Head of caudate nucleus (tissue), 42 donors: ENCODE data around the gene MAP1S.

Source experiments
- DNase-seq, 42 donors: peaks; one replicate each; pipeline versions ENCODE4 v3.0.0 to v3.0.0-alpha.2; 2020 to 2021; ENCODE audit warnings: mixed read lengths in 7 of 42
- intact Hi-C: fragments of 100-400 bp; cut with DNase I; formaldehyde crosslinking; loops from one replicate; pipeline ENCODE4 v1.15.0; 2022

MAP1S gene

DNA sequence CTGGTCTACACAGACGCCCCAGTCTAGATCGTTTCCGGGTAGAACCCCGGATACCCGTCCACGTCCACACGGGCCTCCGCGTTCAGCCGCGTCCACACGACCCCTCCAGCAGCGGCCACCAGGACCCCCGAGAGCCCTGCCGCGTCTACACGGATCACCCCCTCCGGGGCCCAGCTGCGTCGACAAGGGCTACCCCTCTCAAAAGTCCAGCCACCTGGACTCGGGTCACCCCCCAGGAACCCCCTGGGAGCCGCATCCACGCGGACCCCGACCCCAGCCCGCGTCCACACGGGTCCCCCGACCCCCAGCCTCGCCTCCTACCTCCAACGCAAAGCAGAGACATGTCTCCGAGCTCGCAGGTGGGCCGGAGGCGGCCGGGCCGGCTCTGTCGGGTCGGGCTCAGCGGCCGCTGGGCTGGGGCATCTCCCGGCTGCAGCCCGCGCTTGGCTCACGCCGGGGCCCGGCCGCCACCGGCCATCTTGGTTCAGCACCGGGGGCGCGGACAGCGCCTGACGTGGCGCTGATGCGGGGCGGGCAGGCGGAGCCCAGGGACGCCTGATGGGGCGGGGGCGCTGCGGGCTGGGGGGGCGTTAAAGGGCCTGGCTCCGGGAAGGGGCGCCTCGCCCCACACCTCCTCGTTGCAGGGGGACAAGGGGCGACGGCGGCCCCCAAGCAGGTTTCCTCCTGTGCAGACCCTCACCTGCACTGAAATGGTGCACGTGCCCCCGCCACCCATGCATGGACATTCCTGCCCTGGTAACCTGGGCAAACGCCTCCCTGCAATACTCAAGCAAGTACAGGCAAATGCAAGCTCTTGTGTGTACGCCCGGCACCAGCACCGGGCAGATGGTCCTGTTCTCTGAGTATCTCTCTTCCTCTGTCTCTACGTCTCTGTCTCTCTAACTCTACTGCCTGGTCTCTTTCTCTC, 31.2 kb upstream of the MAP1S start, which contains the start of gene UNC13A:
UNC13A (minus strand) TSS at position 498 of the 928 bp plus-strand sequence; CDS start at position 343, 155 bp downstream.
- peak in 41 of 42 donors; percentile 18 to 90 (median 73) for DNase-seq
- intact Hi-C loops = no loop called here

DNA sequence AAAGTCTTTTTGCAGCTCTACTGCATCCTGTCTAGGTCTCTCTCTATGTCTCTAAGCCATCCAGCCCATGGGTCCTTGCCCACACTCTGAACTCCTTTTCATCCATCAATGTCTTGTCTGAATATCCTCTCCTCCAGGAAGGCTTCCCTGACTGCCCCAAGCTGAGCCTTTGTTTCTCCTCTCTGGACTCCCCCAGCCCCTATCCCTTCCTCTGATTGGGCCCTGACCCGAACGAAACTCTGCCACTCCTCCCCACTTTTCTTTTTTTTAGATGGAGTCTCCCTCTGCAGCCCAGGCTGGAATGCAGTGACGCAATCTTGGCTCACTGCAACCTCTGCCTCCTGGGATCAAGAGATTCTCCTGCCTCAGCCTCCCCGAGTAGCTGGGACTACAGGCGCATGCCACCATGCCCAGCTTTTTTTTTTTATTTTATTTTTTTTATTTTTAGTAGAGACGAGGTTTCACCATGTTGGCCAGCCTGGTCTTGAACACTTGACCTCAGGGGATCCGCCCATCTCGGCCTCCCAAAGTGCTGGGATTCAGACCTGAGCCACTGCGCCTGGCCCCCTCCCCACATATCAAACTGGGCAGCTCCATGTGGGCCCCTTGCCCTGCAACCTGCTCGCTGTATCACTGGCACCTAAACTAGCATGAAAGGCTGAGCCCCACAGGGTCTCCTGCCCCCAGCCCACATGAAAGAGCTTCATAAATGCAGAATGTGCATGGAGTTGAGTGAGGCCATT, 30.3 kb upstream of the MAP1S start:
- DNase-seq = no peak
- intact Hi-C loops = no loop called here

DNA sequence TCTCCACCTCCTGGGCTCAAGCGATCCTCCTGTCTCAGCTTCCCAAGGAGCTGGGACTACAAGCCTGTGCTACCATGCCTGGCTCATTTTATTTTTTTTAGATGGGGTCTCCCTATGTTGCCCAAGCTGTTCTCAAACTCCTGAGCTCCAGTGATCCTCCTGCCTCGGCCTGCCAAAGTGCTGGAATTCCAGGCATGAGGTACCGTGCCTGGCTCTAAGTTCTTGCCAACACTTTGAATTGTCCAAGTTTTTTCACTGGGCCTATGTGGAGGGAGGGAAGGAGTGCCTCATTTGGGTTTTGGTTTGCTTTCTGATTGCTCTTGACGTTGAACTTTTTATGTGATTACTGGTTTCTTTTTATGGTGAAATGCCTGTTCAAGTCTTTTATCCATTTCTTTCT, 26.7 kb upstream of the MAP1S start:
- no peak for DNase-seq
- intact Hi-C loops = no loop called here

DNA sequence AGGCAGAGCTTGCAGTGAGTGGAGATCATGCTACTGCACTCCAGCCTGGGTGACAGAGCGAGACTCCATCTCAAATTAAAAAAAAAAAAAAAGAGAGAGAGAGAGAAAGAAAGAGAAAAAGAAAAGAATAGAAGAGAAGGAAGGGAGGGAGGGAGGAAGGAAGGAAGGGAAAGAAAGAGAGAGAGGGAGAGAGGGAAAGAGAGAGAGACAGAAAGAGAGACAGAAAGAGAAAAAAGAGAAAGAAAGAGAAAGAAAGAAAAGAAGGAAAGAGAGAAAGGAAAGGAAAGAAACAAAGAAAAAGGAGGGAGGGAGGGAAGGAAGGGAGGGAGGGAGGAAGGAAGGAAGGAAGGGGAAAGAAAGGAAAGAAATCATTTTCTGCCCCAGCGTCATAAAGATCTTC, 24.1 kb upstream of the MAP1S start:
- DNase-seq = no peak
- intact Hi-C loops = no loop called here

DNA sequence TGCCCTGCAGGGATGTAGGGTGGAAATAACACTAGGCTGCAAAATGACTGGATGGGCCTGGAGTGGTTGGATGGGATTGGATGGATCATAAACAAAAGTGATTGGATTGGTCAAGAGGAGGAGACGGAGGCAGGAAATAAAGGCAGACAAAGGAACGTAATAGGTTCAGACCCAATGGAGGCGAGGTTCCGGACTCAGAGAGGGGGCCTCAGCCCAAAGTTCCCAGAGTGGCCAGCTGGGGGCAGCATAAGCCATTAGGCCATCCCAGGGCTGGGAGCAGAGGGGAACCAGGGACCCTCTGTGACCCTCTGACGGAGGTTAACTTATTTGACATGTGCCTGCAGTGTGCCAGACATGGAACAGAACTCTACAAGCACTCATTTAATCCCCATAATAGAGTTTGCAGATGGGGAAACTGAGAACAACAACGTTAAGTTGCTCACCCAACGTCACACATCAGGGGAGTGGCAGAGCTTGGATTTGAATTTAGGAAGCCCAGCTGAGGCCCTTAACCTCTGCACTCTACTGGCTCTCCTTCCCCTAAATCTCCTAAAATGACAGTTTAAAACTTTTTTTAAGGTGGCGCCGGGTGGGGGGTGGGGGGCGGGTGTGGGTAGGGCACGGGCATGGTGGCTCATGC, 15.3 kb upstream of the MAP1S start:
- peak; percentile 57 to 89 (median 76) for DNase-seq
- intact Hi-C loops = loop anchor here (5.0 to 10.0 kb wide), 3 partner anchors 63 to 151 kb away; partner anchors contain the start of gene RPL18A

DNA sequence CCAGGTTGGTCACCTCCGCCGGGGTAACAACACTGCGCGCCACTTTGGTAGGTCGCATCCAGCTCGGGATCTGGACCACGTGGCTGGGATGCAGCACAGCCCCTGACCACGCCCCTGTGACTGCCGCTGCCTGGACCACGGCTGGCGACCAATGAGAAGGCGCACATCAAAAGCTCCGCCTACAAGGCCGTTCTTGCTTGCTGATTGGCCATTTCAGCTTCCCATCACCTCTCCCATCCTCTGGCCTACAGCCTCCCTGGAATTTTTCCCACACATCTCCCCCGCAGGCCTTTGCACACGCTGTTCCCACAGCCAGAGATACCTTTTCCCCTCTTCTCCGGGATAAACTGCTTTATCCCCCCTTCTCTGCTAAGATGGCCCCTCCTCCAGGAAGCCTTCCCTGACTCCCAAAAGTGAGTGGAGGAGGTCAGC, 12.5 kb upstream of the MAP1S start:
- intact Hi-C loops = loop anchor here (10.0 kb wide), 1 partner anchor 148 kb away; the partner anchor contains the start of gene RPL18A
- peak in 34 of 42 donors; percentile 26 to 76 (median 52) for DNase-seq

DNA sequence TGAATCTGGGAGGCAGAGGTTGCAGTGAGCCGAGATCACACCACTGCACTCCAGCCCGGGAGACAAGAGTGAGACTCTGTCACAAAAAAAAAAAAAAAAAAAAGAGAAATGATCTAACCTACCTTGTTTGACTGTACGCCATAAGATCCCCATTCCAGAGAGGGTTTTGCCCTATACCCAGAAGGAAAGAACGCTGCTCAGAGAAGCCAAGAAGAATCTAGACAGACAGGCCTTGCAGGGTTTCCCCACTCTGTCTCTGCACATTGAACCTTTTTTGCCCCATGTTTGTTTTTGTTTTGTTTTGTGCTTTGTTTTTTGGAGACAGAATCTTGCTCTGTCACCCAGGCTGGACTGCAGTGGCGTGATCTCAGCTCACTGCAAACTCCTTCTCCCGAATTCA, 7.4 kb upstream of the MAP1S start:
- DNase-seq = no peak
- intact Hi-C loops = no loop called here

DNA sequence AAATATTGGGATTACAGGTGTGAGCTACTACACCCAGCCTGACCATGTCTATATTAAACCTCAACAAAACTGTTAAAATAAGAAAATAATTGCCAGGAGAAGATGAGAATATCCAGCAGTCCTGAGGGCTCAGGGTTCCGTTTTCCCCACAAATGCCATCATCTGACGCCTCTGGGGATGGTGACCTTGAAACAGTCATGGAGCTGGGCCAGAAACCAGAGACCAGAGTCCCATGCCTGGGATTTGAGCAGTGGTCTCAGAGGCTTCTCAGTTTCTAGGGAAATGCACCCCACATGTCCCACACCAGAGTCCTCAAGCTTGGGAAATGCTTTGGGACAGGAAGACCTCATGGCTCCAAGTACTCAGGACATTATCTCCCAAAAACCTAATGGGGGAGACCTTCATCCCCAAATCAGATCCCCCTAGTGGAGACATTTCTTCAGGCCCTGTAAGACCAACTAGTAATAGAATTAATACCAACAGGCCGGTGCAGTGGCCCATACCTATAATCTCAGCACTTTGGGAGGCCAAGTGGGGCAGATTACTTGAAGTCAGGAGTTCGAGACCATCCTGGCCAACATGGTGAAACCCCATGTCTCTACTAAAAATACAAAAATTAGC, 2.9 kb upstream of the MAP1S start:
- intact Hi-C loops = loop anchor here (5.0 kb wide), 1 partner anchor 56 kb away; no protein-coding TSS in a partner anchor

DNA sequence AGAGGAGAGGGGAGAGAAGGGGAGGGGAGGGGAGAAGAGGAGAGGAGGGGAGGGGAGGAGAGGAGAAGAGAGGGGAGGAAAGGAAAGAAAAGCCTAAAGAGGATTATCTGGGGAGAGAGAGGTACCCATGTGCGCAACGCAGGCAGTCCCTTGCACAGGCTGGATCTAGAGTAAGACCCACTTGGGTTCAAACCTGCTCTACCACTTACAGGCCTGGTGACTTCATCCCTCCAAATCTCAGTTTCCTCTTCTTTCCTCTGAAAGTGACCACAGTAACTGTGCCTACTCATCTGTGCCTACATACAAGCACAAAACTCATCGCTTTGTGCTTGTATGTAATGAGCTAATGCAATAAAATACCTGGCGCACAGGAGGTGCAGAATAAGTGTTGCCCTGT, 732 bp upstream of the MAP1S start:
- DNase-seq = no peak
- intact Hi-C loops = loop anchor here (5.0 kb wide), 1 partner anchor 54 kb away; no protein-coding TSS in a partner anchor

More for the DNA sequence above, 2.9 kb upstream of the MAP1S start:
- DNase-seq = no peak

DNA sequence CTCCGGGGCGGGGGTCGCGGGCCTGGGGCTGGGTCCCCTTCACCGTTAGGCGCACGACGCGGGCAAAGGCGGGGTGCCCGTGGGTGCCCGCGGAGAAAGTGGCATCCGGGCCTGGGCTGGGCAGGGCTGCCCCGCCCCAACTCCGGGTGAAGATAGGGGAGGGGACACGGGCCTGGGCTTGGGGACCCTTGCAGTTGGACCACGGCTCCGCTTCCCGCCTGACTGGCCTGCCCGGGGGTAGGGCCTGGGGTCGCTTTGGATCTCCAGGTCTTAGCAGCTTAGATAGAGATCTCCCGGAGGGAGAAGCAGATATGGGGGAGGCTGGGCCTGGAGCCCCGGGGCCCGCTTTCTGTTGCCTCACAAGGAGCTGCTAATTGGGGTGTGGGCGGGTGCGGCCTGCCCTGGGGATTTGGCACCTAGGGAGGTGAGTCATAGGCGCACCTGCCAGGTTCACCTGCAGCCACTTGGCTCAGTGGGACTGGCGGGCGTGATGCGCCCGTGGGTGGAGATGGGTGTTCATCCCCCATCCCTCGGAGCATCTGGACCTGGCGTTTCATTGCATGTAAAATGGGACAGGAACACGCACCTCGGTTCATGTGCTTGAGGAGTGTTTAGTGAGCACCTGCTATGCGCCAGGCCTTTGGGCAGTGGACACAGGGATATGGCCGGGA, 585 bp downstream of the MAP1S start:
- DNase-seq = peak; percentile 28 to 93 (median 73)
- intact Hi-C loops = loop anchor here (5.0 kb wide), 1 partner anchor 52 kb away; no protein-coding TSS in a partner anchor

DNA sequence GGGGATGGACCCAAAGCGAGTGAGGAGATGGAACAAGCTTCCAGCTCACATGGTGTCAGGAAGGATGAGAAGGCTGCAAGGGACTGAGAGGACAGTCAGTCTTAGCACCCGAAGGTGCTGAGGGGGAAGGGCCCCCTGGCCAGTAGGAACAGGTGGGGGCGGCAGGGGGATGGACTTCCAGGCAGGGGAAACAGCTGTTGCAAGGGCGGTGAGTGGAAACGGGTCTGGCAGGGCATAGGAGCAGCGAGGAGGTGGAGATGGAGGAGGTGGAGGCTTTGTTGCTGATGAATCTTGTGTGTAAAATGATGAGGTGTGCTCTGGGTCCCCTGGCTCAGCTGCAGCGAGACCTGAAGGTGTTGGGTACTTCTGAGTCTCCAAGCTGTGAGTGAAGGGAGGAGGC, 1.2 kb downstream of the MAP1S start:
- intact Hi-C loops = no loop called here
- peak in 21 of 42 donors; percentile 16 to 70 (median 39) for DNase-seq

DNA sequence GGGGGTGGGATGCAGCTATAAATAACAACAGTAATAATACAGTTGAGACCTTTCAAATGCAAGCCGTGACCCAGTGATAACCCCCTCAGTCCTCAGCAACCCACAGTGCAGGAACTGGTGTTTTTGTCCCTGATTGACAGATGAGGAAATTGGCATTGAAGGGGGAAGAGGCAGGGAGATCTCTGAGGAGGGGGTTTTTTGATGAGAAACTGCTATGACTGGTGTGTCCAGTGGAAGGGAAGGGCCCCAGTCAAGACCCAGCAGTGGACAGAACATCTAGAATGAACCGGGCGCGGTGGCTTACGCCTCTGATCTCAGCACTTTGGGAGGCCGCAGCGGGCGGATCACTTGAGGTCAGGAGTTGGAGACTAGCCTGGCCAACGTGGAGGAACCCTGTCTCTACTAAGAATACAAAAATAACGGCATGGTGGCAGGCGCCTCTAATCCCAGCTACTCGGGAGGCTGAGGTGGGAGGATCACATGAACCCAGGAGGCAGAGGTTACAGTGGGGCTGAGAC, 1.9 kb downstream of the MAP1S start:
- intact Hi-C loops = no loop called here
- peak in 1 of 42 donors; percentile 29 for DNase-seq

DNA sequence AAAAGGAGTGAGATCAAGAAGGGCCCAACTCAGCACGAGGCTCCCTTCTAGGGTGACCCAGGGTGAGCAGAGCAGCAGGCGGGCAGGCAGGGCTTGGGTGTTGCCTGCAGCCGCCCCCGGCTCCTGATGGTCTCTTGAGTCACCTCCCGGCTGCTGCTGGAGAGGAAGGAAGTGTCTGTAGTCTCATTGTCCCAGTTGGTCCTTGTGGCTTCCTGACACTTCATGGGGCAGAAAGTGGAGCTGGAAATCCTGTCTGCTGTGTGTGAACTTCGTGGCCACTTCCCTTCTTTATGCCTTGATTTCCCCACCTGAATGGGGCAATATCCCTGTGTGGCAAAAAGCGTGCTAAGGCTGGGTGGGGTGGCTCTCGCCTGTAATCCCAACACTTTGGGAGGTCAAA, 2.5 kb downstream of the MAP1S start:
- peak in 14 of 42 donors; percentile 21 to 55 (median 36) for DNase-seq
- intact Hi-C loops = no loop called here

DNA sequence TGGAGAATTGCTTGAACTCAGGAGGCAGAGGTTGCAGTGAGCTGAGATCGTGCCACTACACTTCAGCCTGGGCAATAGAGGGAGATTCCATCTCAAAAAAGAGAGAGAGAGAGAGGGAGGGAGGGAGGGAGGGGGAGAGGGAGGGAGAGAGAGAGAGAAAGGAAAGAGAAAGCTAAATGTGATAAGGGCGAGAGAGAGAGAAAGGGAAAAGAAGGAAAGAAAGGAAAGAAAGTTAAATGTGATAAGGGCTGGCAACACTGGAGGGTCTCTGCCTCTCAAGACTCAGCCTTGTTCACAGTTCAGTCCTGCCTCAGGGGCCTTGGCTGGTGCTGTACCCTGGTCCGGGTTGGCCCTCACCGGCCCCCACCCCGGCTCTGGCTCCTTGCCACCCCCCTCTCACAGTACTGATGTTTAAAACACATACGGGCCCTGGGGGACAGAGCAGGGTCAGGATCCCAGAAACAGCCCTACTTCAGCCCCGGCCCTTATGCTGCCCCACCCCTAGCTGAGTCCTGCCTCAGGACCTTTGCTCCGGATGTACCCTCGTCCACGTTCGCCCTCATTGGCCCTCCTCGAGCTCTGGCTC, 3.5 kb downstream of the MAP1S start:
- DNase-seq = no peak
- intact Hi-C loops = no loop called here

DNA sequence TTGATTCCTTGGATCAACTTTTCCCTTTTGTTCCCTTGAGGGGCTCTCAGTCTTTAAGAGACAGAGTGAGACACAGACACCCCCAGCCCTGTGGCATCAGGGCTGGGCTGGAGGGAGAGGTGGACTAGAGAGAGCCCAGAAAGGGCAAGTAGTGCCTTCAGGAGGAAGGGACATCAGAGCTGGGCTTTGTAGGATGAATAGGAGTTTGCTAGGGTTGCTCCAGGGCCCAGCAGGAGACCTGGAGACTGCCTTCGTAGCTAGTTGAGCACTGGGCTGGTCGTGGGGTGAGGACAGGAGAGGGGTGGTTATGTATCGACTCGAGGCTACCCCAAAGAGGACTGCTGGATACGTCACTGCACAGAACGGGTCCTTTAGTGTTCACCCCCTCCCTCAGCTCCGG, 5.4 kb downstream of the MAP1S start:
- intact Hi-C loops = no loop called here
- no peak for DNase-seq

DNA sequence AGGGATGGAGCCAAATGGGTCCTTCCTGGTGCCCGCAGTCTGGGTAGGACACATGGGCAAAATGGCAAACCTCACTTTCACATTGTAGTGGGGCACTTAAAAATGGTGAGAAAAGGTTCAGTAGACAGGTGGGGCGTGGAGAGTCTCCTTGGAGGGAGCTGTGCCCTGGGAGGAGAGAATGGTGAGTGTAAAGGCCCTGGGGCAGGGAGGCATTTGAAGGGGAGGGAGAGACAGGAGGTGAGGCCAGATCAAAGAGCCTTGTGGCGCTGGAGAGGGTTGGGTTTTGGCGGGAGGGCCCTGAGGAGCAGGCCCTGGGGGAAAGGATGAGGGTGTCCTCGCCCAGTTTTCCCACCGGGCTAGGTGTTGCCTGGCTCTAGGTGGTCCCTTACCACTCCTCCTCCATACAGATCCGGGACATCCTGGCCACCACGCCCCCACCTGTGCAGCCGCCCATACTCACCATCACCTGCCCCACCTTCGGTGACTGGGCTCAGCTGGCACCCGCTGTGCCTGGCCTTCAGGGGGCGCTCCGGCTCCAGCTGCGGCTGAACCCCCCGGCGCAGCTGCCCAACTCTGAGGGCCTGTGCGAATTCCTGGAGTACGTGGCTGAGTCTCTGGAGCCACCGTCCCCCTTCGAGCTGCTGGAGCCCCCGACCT, 6.3 kb downstream of the MAP1S start:
- peak in 2 of 42 donors; percentile 36 to 44 for DNase-seq
- intact Hi-C loops = no loop called here

DNA sequence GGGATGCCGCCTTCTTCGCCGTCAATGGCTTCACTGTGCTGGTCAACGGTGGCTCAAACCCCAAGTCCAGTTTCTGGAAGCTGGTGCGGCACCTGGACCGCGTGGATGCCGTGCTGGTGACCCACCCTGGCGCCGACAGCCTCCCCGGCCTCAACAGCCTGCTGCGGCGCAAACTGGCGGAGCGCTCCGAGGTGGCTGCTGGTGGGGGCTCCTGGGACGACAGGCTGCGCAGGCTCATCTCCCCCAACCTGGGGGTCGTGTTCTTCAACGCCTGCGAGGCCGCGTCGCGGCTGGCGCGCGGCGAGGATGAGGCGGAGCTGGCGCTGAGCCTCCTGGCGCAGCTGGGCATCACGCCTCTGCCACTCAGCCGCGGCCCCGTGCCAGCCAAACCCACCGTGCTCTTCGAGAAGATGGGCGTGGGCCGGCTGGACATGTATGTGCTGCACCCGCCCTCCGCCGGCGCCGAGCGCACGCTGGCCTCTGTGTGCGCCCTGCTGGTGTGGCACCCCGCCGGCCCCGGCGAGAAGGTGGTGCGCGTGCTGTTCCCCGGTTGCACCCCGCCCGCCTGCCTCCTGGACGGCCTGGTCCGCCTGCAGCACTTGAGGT, 7.0 kb downstream of the MAP1S start:
- DNase-seq = no peak
- intact Hi-C loops = no loop called here
